ENCODE measurements around the gene CGN. TPM values are rescaled to one million over a fixed set of nuclear protein-coding genes. Genes with fewer than 3 reads are reported as not detected.

The CGN gene
- total RNA-seq, 2 donors from 2014 or later = 2.7 to 5.5 TPM

DNA sequence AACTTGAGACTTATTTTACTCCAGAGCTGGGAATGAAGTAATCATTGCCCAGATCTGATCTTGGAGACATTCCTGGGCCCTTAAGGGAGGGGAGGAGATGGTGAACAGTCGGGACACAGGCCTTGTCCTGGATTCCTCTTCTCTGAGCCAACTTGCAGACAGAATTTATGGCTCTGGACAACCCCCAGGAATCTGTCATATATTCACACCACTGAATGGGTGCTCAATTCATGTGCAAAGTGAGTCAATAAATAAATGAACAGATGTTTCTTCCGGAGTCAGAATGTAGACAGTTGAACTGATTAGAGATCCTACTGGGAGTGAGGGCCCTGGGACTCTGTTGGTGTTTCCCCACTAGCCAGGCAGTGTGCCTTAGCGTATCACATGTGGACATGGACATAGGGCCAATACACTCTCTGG, 31.5 kb downstream of the CGN start:
- Mint-ChIP-seq H3K27ac (no peak overlapping the region), H3K9me3 (no peaks in the 10 kb centered on the region), H3K36me3 (ENCODE audit: low read depth) (no peaks in the 10 kb centered on the region), H3K4me3 (no peak overlapping the region), H3K4me1 (peaks cover 18% of the 10 kb centered on the region), H3K27me3 (no peaks in the 10 kb centered on the region)
- no peak for ATAC-seq (replicated peaks)

DNA sequence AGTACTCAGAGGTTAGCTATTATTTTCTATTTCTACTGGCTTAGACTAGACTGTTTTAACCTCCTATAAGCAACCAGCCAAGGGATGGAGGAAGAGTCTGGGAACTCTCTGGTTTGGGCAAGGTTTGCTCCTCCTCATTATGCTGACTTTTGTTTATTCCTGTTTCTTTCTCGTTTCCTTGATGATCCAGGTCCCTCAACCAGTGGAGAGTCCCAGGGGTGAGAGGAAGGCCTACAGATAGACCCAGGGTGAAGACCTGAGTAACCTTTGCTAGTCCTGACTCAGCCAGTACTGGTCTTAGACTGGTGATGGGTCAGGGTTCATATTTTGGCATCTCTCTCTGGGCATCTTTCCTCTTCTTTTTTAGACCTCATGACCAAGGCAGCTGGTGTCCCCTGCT, 34.4 kb downstream of the CGN start:
- ATAC-seq (replicated peaks) = no peak
- Mint-ChIP-seq H3K4me3 (no peak overlapping the region), H3K36me3 (ENCODE audit: low read depth) (no peaks in the 10 kb centered on the region), H3K27ac (no peak overlapping the region), H3K27me3 (no peaks in the 10 kb centered on the region), H3K4me1 (peaks cover 18% of the 10 kb centered on the region), H3K9me3 (no peaks in the 10 kb centered on the region)

DNA sequence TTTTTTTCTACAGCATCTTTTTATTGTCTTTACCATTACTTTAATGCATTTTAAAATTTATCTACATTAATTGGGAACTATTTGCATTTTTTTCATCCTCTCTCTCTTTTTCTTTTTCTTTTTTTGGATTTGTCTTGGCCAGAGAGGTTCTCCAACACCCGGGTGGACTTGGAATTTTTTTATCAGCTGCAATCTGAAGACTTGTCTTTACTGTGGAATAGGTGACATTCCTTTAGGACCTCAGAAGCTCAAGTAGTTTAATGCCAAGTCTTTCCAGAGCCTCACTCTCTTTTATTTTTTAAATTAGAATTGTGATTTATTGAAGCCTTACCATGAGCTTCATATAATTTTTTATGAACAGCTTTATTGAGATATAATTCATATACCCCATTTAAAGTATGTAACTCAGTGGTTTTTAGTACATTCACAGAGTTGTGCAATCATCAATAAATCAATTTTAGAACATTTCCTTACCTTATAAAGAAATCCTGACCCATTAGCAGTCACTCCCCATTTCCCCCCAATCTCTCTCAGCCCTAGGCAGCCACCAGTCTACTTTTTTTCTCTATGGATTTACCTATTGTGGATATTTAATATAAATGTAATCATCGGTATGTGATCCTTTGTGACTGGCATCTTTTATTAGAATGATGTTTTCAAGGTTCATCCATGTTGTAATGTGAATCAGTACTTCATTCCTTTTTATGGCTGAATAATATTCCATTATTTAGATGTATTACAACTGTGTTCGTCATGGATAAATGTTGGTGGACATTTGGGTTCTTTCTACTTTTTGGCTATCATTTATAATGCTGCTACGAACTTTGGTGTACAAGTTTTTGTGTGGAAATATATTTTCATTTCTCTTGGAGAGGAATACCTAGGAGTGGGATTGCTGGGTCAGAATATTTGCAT, 35.1 kb downstream of the CGN start:
- Mint-ChIP-seq H3K4me1 (peaks cover 11% of the 10 kb centered on the region), H3K27me3 (no peaks in the 10 kb centered on the region), H3K9me3 (no peaks in the 10 kb centered on the region), H3K36me3 (ENCODE audit: low read depth) (no peaks in the 10 kb centered on the region), H3K4me3 (no peak overlapping the region), H3K27ac (no peak overlapping the region)
- no peak for ATAC-seq (replicated peaks)

DNA sequence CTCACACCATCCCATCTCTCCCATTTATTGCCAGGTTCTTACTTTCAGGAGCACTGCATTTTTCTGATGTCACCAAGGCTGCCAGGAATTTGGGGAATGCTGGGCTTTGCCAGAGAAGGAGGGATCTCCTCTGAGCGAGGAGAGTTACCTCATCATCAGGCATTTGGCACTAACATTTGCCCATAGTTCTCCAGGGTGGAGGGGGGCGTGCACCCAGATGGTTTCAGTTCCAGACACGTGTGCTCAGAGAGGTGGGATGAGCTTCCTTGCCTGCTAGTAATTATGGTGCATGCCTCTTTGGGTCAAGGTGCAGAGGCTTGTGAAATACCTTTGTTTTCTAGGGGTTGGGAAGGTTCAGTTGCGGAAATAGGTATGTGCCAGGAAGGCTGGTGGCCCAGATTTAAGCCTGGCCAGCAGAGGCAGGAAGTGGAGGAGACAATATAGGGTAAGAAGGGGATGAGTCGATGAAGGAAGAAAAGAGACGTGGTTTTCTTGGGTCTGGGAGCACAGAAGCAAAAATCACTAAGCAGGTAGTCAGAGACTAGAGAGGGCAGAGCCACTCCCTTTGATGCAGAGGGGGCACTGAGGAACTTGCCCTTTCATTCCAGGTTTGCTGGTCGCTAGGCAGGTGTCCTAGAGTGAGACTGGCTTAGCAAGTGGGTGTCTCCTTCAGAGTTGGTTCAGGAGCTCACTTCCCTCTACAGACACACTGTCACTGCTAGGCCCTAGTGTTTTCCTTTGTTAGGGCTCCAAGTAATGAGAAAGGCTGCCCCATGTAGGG, 36.1 kb downstream of the CGN start:
- ATAC-seq (replicated peaks) = peak; percentile 47
- no peaks in the 10 kb centered on the region for H3K36me3 Mint-ChIP-seq (ENCODE audit: low read depth)
- H3K27me3 Mint-ChIP-seq = no peaks in the 10 kb centered on the region

DNA sequence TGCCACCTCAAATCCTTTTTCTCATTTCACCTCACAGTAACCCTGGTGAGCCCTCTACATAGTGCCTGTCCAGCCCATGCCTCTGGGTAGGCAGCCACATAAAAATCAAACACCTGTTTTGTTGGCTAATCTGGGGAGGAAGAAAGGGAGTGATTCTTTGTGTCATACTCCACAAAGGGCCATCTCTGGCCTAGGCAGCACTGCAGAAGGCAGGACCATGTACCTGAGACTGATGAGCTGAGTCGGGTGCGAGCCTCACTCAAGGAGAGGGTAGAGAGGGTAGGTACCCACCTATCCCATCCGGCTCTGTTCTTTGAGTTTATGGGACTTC, 36.7 kb downstream of the CGN start:
- H3K27me3 Mint-ChIP-seq = no peaks in the 10 kb centered on the region
- ATAC-seq (replicated peaks) = no peak
- no peak overlapping the region for H3K4me3 Mint-ChIP-seq
- no peaks in the 10 kb centered on the region for H3K36me3 Mint-ChIP-seq (ENCODE audit: low read depth)
- peaks cover 7% of the 10 kb centered on the region for H3K4me1 Mint-ChIP-seq
- peak overlapping the region; percentile 5 for H3K27ac Mint-ChIP-seq
- no peaks in the 10 kb centered on the region for H3K9me3 Mint-ChIP-seq

More for the DNA sequence above, 36.1 kb downstream of the CGN start:
- peak overlapping the region; percentile 15 for H3K4me3 Mint-ChIP-seq
- H3K9me3 Mint-ChIP-seq = no peaks in the 10 kb centered on the region
- H3K27ac Mint-ChIP-seq = peak overlapping the region; percentile 5
- peaks cover 7% of the 10 kb centered on the region for H3K4me1 Mint-ChIP-seq

DNA sequence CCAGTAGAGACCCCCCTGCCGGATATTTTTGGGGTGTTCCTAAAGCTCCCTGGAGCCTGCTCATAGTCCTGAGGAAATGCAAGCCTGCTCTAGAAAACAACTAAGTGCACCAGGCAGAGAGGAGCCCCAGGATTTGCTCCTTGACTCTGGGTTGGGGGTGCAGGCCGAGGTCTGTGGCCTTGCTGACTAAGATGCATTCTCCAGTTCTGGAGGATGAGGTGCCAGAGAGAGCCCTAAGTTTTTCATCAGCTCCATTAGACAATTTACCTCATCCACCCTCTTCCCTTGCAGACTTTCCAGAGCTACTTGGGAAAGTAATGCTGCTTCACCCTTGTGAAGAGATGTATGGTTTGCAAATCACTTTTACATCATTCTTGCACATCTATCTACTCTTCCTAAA, 38.0 kb downstream of the CGN start:
- Mint-ChIP-seq H3K4me1 (peaks cover 7% of the 10 kb centered on the region), H3K36me3 (ENCODE audit: low read depth) (no peaks in the 10 kb centered on the region), H3K27ac (no peak overlapping the region), H3K4me3 (no peak overlapping the region), H3K9me3 (no peaks in the 10 kb centered on the region), H3K27me3 (no peaks in the 10 kb centered on the region)
- ATAC-seq (replicated peaks) = no peak

DNA sequence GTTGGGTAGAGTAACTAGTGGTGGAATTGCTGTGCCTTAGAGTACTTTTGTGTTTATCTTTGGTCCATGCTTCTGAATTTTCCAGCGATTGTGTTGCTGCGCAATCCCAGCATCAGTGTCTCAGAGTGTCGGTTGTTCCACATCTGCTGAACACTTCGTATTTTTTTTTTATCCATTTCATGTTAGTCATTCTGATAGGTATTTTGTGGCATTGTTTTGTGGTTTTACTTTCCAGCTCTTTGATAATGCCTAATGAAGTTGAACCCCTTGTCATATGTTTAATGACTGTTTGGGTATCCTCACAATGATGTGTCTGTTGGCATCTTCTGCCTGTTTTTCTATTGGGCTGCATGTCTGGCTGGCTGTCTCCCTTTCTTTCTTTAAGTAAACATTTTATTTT, 42.5 kb downstream of the CGN start:
- H3K27ac Mint-ChIP-seq = no peak overlapping the region
- H3K36me3 Mint-ChIP-seq (ENCODE audit: low read depth) = no peaks in the 10 kb centered on the region
- no peaks in the 10 kb centered on the region for H3K27me3 Mint-ChIP-seq
- no peaks in the 10 kb centered on the region for H3K4me1 Mint-ChIP-seq
- no peak for ATAC-seq (replicated peaks)
- no peak overlapping the region for H3K4me3 Mint-ChIP-seq
- no peaks in the 10 kb centered on the region for H3K9me3 Mint-ChIP-seq

DNA sequence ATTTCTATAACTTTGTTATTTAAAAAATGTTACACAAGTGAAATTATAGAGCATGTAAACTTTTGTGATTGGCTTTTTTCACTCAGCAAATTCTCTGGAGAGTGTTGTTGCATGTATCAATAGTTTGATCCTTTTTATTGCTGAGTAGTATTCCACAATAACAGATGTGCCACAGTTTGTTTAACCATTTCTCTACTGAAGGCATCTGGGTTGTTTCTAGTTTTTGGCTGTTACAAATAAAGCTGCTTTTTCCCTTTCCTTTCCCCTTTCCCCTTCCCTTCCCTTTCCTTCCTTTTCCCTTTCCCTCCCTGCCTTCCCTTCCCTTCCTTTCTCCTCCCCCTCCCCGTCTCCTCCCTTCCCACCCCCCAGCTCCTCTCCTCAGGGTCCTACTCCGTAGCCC, 44.9 kb downstream of the CGN start:
- no peak for ATAC-seq (replicated peaks)
- Mint-ChIP-seq H3K4me3 (no peak overlapping the region), H3K9me3 (no peaks in the 10 kb centered on the region), H3K27me3 (no peaks in the 10 kb centered on the region), H3K27ac (no peak overlapping the region), H3K36me3 (ENCODE audit: low read depth) (no peaks in the 10 kb centered on the region), H3K4me1 (no peaks in the 10 kb centered on the region)

DNA sequence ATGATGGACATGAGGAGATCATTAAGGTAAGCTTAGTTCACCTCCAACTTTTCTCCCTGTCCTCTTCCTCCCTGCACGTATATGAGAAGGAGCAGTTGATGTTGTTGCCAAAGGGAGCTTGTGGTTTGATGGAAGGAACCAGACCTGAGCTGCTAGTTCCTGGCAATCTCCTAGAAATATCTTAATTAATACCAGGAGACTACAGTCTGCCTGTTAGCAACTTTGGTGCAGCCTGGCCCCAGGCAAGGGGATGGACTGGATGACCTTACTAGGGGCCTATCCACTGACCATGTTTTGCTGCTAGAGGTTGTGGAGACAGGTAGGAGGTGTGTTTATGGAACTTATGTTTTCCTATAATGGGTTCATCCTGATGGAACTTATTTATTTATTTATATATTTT, 51.5 kb downstream of the CGN start:
- Mint-ChIP-seq H3K27ac (no peak overlapping the region), H3K4me3 (no peak overlapping the region), H3K27me3 (no peaks in the 10 kb centered on the region), H3K9me3 (no peaks in the 10 kb centered on the region), H3K4me1 (no peaks in the 10 kb centered on the region), H3K36me3 (ENCODE audit: low read depth) (peaks cover 11% of the 10 kb centered on the region)
- ATAC-seq (replicated peaks) = no peak

DNA sequence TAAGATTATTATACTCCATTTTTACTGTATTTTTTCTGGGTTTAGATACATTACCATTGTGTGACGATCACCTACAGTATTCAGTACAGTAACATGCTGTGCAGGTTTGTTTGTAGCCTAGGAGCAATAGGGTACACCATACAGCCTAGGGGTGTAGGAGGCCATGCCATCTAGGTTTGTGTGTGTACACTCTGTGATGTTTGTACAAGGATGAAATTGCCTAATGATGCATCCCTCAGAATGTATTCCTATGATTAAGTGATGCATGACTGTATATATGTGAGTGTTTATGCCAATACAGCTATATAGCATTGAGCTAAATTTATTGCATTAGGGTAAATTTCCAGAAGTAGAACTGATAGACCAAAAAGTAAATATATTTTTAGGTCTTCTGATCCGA, 52.2 kb downstream of the CGN start:
- H3K27me3 Mint-ChIP-seq = no peaks in the 10 kb centered on the region
- H3K9me3 Mint-ChIP-seq = no peaks in the 10 kb centered on the region
- no peak overlapping the region for H3K4me3 Mint-ChIP-seq
- H3K36me3 Mint-ChIP-seq (ENCODE audit: low read depth) = peaks cover 11% of the 10 kb centered on the region
- H3K27ac Mint-ChIP-seq = no peak overlapping the region
- ATAC-seq (replicated peaks) = no peak
- H3K4me1 Mint-ChIP-seq = no peaks in the 10 kb centered on the region

DNA sequence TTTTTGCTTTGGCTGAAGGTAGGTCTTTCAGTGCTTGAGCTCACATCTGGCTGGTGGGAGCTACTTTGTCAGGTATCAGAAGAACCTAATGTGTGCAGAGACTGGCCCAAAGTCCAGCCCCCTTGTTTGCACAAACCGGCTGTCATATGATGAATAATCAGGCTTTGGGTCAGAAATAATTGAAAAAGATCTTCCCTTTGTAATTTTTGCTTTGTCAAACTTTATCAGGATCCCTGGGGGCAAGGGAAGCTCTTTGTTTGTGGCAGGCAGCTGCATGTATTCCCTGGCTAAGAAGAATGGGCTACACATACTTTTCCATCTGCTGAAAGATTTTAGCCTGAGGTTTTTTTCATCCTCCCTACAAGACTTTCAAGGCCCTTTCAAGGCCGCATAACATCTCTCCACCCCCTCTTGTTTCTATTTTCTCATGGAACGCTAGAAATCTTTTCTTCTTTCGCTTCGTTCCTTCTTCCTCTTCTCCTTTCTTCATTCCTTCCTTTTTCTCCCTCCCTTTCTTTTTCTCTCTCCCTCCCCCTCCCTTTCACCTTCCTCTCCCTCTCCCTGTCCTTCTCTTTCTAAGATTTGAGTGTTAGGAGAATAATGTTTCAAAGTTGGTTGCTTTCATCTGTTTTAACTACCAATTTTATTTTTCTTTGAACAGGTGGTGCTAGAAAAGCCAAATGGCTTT, 54.5 kb downstream of the CGN start:
- no peak for ATAC-seq (replicated peaks)
- H3K27ac Mint-ChIP-seq = no peak overlapping the region
- no peaks in the 10 kb centered on the region for H3K9me3 Mint-ChIP-seq
- no peaks in the 10 kb centered on the region for H3K27me3 Mint-ChIP-seq
- H3K36me3 Mint-ChIP-seq (ENCODE audit: low read depth) = peaks cover 11% of the 10 kb centered on the region
- H3K4me1 Mint-ChIP-seq = no peaks in the 10 kb centered on the region
- no peak overlapping the region for H3K4me3 Mint-ChIP-seq

DNA sequence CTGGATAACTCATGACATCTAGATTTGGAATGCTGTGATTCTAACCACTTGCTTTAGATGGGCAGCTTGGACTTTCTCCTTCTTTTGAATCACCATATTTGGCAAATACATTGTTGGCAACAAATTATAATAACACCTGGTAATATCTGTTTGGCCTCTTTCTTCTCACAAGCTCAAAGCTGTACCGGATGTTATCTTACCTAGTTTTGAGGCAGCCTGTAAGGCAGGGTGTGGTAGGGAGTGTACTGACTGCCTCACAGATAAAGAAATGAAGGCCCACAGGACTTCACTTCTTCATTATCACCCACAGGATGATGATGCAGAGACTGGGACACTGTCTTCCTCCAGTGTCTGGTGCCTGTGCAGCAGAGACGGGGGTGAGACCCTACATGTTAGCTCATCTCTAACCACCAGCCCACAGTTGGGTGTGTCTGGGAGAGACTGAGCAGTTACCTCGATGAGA, 57.5 kb downstream of the CGN start:
- no peaks in the 10 kb centered on the region for H3K27me3 Mint-ChIP-seq
- H3K9me3 Mint-ChIP-seq = no peaks in the 10 kb centered on the region
- H3K27ac Mint-ChIP-seq = no peak overlapping the region
- ATAC-seq (replicated peaks) = peak; percentile 95
- no peak overlapping the region for H3K4me3 Mint-ChIP-seq
- no peaks in the 10 kb centered on the region for H3K4me1 Mint-ChIP-seq
- H3K36me3 Mint-ChIP-seq (ENCODE audit: low read depth) = peaks cover 11% of the 10 kb centered on the region

DNA sequence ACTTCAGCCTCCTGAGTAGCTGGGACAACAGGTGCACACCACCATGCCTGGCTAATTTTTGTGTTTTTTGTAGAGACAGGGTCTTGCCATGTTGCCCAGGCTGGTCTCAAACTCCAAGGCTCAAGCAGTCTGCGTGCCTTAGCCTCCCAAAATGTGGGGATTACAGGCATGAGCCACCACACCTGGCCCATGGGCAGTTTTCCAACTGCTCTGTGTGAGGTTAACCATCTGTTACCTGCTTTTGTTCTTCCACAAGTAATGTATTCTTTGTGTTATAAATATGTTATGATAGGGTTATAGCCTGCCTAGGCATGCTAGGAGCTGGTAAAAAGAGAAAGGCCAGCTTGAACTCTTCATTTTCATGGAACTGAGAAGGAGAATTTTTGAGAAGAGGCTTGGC, 59.6 kb downstream of the CGN start:
- no peaks in the 10 kb centered on the region for H3K27me3 Mint-ChIP-seq
- H3K27ac Mint-ChIP-seq = no peak overlapping the region
- no peak for ATAC-seq (replicated peaks)
- no peaks in the 10 kb centered on the region for H3K9me3 Mint-ChIP-seq
- H3K4me1 Mint-ChIP-seq = no peaks in the 10 kb centered on the region
- no peak overlapping the region for H3K4me3 Mint-ChIP-seq
- no peaks in the 10 kb centered on the region for H3K36me3 Mint-ChIP-seq (ENCODE audit: low read depth)

DNA sequence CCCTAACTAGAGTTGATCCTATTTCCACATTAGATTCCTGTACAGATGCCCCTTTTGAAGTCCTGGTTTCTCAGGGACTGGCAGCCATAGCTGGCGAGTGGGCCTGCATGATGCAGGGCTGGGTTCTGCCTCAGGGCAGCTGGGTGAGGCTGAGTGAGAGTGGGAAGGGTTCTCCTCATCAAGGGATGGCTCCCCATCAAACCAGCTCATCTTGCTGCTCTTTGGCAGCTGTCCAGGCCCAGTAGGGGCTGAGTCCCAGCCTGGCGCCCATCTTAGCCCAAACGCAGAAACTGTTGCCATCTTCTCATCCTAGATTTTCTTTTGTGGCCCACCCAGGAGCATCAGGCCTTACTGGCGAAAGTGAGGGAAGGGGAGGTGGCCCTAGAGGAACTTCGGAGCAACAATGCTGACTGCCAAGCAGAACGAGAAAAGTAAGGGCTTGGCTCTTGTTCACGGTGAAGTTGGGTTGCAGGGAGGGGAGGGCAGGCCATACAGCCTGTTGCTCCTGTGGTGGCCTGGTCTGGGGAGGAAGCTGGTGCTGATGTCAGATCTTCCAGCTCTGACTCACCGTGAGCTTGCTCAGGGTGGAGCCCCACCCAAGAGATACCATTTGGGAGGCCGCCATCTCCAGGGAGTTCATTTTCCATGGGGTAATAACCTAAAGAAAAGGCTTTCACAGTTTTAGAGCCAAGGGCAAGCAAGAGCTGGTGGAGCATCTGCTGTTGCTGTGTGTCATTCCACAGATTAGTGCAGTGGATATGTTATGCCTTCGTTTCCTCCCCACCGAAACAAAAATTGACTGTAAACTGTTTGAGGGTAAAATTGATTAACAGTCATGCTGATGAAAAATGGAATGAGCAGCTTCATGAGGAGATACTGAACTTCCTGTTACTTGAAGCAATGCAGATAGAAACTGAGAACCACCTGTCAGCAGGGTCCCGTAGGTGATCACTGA, 63.7 kb downstream of the CGN start:
- Mint-ChIP-seq H3K4me3 (no peak overlapping the region), H3K36me3 (ENCODE audit: low read depth) (no peaks in the 10 kb centered on the region), H3K27me3 (no peaks in the 10 kb centered on the region), H3K9me3 (no peaks in the 10 kb centered on the region), H3K27ac (no peak overlapping the region), H3K4me1 (no peaks in the 10 kb centered on the region)
- peak; percentile 93 for ATAC-seq (replicated peaks)
